B cell (primary cell): ENCODE results near the gene RASA2.

Experiments used
- CTCF ChIP-seq: fragments of 200-600 bp; IDR thresholded peaks from one replicate; pipeline ENCODE4 v1.8.0; 2022; ENCODE audit warnings: antibody characterized with exemption, mild to moderate bottlenecking
- EZH2 ChIP-seq: IDR thresholded peaks from 2 replicates; pipeline ENCODE4 v1.6.1; 2012; ENCODE audit warnings: borderline replicate concordance, low read depth, mild to moderate bottlenecking, moderate library complexity, low read length; ENCODE audit not compliant: insufficient read depth, poor library complexity, severe bottlenecking

- TF ChIP-seq CTCF (no peak), EZH2 (no peak)
Measured at GRCh38 chr3:141511361-141511760, 24.5 kb downstream of the RASA2 start.
